ENCODE data around the gene SORL1.
A peak's percentile ranks its signal among the peaks of the same experiment; 100 is the strongest.
"Not testable (repeated sequence)": the region's sequence is repeated elsewhere in the genome, so short reads cannot be mapped to it uniquely, and the experiment has no call there.

SORL1 gene

DNA sequence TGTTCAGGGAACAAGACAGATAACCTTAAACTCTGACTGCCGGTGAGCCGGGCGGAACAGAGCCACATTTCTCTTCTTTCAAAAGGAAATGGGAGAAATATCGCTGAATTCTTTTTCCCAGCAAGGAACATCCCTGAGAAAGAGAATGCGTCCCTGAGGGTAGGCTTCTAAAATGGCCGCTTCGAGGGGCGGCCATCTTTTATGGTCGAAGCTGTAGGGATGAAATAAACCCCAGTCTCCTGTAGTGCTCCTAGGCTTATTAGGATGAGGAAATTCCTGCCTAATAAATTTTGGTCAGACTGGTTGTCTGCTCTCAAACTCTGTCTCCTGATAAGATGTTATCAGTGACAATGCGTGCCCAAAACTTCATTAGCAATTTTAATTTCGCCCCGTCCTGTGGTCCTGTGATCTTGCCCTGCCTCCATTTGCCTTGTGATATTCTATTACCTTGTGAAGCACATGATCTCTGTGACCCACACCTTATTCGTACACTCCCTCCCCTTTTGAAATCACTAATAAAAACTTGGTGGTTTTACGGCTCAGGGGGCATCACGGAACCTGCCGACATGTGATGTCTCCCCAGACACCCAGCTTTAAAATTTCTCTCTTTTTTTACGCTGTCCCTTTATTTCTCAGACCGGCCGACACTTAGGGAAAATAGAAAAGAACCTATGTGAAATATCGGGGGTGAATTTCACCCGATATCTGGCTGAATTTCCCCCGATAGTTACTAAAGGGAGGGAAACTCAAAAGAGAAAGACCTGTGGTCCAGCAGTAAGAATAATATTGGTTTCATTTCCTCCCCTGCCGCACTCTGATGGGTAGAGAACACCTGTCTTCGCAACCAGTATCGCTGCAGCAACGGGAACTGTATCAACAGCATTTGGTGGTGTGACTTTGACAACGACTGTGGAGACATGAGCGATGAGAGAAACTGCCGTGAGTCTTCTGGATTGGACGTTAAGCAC, 117.5 kb downstream of the SORL1 start:
- not testable (repeated sequence) for DNase-seq

- no peak for DNase-seq
Observed at GRCh38 chr11:121570453-121570852, 118.3 kb downstream of the SORL1 start.

DNA sequence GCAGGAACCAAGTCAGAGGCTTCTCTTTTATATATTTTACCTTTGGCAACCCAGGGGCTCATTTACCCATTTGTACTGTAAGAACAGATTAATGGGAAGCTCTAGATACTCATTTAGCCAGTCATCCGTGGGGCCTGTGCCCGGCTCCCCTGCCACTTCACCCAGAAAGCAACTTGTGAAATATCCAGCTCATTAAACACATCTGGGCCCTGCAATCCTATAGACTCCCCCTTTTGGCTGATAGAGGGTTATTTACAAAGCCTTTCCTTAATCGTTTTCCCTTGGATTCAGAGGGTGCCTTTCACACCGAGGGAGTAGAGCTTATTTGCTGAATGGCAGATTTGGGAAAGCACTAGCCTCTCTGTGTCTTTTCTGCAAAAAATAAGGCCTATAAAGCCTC, 119.4 kb downstream of the SORL1 start:
- DNase-seq: peak; percentile 20 to 28

- no peak for DNase-seq
Observed at GRCh38 chr11:121572571-121573059, 120.5 kb downstream of the SORL1 start.

DNA sequence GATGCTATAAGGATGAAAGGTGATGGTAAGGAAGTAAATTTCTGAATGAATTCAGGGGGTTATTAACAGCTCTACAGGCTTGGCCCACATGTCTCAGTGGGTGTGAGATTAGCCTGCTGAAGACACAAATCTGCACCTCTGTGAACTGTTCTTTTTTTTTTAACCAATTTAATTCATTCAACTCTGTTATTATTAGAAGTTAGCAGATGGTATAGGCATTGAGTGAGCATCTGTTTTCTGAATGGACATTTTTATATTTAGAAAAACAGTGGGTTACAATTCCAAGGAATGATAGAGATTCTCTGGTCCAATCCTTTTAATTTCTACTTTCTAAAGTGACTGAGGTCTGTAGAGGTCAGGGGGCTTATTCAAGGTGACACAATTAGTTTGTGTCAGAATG, 122.7 kb downstream of the SORL1 start:
- DNase-seq: no peak

DNA sequence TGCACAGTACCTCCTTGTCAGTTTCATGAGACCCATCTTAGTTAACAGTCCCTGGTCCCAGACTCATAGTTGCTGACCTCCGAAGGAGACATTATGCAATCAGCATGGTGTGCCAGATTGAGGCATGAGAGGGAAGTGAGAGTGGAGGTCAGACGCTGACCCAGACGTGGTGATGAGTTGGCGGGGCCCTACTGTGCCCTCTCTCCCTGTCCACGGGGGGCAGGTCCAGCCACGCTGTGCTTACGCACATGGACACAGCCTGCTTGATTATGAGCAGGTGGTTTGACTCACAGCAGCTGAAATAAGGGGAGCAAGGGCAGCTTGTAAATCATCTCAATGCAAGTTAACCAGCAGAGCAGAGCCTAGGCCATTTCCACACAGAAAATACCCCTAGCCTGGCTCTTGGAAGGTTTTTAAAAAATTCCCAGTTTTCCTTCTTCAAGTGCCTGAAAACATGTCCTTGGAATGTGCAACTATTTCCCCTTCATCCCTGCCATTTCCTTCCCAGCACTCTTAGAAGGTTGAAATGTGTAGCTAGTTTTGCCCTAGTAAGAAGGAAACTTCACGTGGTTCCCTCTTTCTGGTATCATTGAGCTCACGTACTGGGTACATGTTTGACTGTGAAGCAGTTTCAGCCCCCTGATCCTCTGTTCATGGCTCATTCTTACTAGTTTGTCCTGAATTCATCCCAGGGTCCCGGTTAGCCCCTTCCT, 123.3 kb downstream of the SORL1 start:
- no peak for DNase-seq

DNA sequence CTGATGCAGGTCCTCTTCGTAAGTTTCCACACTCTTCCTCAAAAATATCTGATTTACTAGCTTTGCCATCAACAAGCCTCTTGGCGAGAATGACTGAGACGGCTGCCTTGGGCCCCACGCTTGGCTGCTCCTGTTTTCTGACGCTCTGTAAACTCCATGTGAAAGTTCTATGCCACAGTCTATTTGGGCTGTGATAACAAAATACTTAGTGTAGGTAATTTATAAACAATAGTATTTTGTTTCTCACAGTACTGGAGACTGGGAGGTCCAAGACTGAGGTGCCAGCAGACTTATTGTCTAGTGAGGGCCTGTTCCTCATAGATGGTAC, 123.8 kb downstream of the SORL1 start:
- no peak for DNase-seq

DNA sequence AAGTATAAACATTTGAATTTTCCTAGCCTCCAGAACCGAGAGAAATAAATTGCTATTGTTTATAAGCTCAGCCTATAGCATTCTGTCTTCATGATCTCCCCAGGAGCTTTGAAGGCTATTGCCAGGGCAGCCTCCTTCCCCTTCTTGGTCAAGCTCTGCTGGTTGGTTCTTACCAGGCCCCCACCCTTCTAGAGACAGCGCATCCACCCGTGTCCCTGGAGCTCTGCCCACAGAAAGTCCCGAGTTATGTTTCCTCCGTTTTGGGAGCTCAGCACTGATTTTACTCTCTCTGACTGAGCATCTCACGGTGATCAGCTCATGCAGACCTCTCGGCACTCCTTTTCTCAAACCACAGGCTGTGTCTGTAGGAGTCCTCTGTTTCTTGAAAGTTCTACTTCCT, 124.4 kb downstream of the SORL1 start:
- no peak for DNase-seq

DNA sequence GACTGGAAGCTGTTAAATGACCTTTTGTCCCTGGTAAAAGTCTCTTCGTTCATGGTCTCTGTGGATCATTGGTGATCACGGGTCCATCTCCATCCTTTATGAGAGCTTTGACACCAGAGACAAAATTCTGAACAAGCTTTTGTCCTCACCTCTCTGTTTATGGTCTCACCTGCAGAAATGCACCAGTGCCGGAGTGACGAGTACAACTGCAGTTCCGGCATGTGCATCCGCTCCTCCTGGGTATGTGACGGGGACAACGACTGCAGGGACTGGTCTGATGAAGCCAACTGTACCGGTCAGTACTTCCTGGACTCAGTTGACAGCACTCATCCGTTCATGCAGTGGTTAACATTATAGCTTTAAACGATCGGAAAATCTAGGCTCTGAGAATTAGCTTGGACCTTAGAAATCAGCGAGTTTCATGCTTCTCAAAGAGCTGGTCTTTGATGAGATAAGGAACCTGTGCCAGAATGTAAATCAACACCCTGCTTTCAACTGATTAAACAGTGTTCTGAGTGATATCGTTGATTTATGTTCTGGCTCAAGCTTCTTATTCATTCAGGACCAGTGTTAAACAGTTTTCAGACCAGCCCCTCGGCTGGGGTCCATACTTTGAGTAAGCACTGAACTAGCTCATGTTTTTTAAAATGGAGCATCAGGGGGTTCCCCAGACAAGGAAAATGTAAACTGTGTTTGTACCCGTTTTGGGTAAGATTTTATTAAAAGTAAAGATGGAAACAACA, 125.2 kb downstream of the SORL1 start:
- no peak for DNase-seq

- DNase-seq: no peak
Observed at GRCh38 chr11:121578251-121578976, 126.3 kb downstream of the SORL1 start.

DNA sequence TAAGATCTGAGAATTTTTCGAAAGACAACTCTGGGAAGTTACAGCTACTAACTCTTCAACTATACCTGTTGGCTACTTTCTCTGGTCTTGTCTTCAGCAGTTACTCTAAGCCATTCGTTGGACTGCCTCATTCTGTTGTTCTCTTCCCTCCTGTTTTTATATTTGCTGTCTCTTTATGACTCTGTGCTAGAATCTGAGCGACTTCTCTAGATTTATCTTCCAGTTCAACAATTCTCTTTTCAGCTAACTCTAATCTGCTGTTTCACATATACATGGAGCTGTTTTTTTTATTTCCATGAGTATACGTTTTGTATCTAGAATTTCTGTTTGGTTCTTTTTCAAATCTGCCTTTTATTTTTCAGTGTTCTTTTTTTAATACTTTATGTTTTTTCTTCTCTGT, 128.0 kb downstream of the SORL1 start:
- no peak for DNase-seq

DNA sequence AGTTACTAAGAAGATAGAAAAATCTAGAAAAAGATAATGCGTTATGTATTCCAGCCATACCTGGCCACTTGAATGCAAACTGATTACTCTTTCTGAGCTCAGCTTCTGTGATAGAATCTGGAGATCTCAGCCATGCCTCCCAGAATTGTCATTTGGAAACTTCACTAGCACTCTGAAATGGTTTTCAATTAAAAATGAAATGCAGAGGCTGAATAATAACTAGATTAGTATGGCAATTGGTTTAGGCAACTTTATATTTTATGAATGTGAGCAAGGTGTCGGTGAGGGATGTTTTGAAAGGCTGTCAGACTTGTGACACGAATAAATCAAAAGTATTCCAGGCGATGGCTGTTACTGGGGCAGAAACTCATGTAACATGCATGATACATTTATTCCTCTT, 129.5 kb downstream of the SORL1 start:
- no peak for DNase-seq

GRCh38 chr11:121582296-121582695, 130.2 kb downstream of the SORL1 start:
- no peak for DNase-seq

DNA sequence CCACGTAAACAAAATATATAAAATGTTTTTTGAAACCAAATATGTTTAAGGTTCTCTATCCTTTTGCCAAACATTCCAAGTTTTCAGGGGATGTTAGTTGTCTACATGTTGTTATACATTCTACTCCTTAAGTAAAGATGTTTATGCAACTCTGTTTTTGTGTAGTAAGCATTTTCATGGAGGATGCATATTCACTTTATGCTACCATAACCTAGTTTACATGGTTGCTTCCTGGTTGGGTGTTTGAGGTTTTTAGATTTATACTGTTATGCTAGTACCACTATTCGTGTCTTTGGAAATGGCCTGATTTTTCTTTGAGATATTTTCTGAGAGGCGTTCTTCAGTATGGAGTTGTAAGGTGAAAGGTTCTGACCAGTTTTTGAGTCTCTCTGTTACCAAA, 131.7 kb downstream of the SORL1 start:
- no peak for DNase-seq

GRCh38 chr11:121586750-121587149, 134.6 kb downstream of the SORL1 start:
- DNase-seq: no peak

DNA sequence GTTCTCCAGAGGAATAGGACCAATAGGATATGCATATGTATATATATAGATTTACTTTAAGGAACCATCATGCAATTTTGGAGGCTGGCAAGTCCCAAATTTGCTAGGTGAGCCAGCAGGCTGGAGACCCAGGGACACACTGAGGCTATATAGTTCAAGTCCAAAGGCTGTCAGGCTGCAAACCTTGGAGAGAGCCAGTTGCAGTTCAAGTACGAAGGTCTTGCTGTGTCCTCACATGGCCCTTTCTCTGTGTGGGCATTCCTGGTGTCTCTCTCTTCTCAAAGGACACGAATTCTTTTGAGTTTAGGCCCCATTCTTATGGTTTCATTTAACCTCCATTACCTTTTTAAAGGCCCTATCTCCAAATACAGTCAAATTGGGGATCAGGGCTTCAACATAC, 135.1 kb downstream of the SORL1 start:
- DNase-seq: no peak

DNA sequence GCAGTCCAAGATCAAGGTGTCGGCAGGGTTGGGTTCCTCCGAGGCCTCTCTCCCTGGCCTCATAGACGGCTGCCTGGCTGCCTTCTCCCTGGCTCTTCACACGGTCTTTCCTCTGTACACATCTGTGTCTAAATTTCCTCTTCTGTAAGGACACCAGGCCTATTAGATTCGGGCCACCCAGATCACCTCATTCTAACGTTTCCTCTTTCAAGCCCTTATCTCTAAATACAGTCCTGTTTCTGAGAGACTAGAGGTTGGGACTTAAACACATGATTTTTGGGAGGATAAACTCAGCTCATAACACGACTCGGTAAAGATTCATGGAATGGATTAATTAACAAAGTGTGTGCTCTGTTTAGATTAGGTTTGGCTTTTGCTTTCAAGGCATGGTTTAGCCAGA, 136.6 kb downstream of the SORL1 start:
- DNase-seq: no peak

GRCh38 chr11:121589946-121590537, 137.9 kb downstream of the SORL1 start:
- no peak for DNase-seq

GRCh38 chr11:121590772-121591404, 138.8 kb downstream of the SORL1 start:
- DNase-seq: no peak

DNA sequence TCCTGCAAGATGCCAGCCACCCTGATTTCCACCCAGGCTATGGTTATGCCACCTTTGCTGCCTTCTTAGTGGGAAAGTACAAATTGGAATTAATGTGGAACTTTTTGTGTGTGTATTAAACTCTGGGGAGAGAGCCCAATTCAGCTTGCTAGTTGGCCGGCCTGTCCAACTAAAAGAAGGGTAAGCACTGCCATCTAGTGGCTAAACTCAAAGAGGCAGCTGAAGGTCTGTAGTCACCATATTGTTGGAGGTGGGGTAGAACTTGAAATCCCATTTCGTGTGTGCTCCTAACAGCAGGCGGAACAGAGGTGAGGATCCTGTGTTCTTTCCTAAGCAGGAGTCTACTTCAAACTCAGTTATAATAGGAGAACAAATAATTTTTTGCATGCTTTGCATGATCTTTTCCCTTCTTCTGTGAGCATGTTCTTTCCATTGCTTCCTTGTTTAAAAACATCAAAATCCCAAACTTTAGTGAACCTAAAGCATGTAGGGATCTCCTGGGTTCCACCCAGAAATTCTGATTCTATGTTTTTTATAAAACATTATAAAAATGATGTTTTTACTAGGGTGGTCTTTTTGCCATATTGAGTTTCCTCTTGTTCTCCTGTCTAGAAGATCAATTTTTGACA, 139.4 kb downstream of the SORL1 start:
- DNase-seq: peak; percentile 30 to 37

- no peak for DNase-seq
Observed at GRCh38 chr11:121592708-121593107, 140.6 kb downstream of the SORL1 start.

Data from NCI-H187 (cell line).